ENCODE data around the gene MAGEB6B. TPM values are rescaled to one million over a fixed set of nuclear protein-coding genes. Genes with fewer than 3 reads are reported as not detected.
"Not testable (repeated sequence)": the region's sequence is repeated elsewhere in the genome, so short reads cannot be mapped to it uniquely, and the experiment has no call there.

The MAGEB6B gene
- total RNA-seq = not detected in 2 replicates

GRCh38 chrX:26160301-26160700 is at the start of gene MAGEB6B:
TSS of gene MAGEB6B (plus strand) at chrX:26160601. CDS start at chrX:26160601, 0 bp downstream.
- no peak for DNase-seq (ENCODE audit: low read depth, low spot score)

- DNase-seq (ENCODE audit: low read depth, low spot score) = no peak
These were observed 22.1 kb upstream of the MAGEB6B start, which contains the start of gene MAGEB18 for GRCh38 chrX:26138274-26138673. TSS of gene MAGEB18 (plus strand) at chrX:26138343. CDS start at chrX:26138986, 643 bp downstream.

- peak; percentile 1 for DNase-seq (ENCODE audit: low read depth, low spot score)
These were observed 14.4 kb upstream of the MAGEB6B start for GRCh38 chrX:26146024-26146423.

- DNase-seq (ENCODE audit: low read depth, low spot score) = no peak
These were observed 31.8 kb downstream of the MAGEB6B start, which contains the start of gene MAGEB6 for GRCh38 chrX:26192204-26192603. TSS of gene MAGEB6 (plus strand) at chrX:26192440. CDS start at chrX:26193847, 1,407 bp downstream.

GRCh38 chrX:26203561-26203960 is 43.2 kb downstream of the MAGEB6B start:
- peak; percentile 15 for DNase-seq (ENCODE audit: low read depth, low spot score)

DNA sequence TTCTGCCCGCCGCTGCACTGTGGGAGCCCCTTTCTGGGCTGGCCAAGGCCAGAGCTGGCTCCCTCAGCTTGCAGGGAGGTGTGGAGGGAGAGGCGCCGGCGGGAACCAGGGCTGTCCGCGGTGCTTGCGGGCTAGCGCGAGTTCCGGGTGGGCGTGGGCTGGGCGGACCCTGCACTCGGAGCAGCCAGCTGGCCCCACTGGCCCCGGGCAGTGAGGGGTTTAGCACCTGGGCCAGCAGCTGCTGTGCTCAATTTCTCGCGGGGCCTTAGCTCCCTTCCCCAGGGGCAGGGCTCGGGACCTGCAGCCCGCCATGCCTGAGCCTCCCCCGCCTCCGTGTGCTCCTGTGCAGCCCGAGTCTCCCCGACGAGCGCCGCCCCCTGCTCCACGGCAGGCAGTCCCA is 44.3 kb downstream of the MAGEB6B start:
- DNase-seq (ENCODE audit: low read depth, low spot score) = not testable (repeated sequence)

GRCh38 chrX:26208012-26208411 is 47.6 kb downstream of the MAGEB6B start:
- no peak for DNase-seq (ENCODE audit: low read depth, low spot score)

Other genes starting within 250 kb of the MAGEB6B start
- not detected in 2 replicates for gene MAGEB18, start 22.3 kb upstream of the MAGEB6B start, total RNA-seq
- not detected in 2 replicates for gene MAGEB6, start 31.8 kb downstream of the MAGEB6B start, total RNA-seq
- not detected in 2 replicates for gene MAGEB5, start 55.6 kb downstream of the MAGEB6B start, total RNA-seq

Data from pulmonary artery endothelial cell (primary cell).